Measurements from ENCODE around the gene PIP5K1C. TPM values are rescaled to one million over a fixed set of nuclear protein-coding genes. Genes with fewer than 3 reads are reported as not detected.
A peak's percentile ranks its signal among the peaks of the same experiment; 100 is the strongest.

PIP5K1C gene
- total and polyA plus RNA-seq, 2 donors (not counting 1 experiment from before 2014, with no cell fraction given) = 10.4 to 46.7 TPM

- H3K4me1 Mint-ChIP-seq = peaks cover 27% of the 10 kb centered on the region
- peaks cover 34% of the 10 kb centered on the region for H4K20me1 ChIP-seq (ENCODE audit: control insufficient read depth, insufficient read depth, low read length, poor library complexity, severe bottlenecking)
- H3K27me3 Mint-ChIP-seq = peaks cover 4% of the 10 kb centered on the region
- no peaks in the 10 kb centered on the region for H3K27me3 ChIP-seq (replicated peaks in 1 of 4; ENCODE audit: control extremely low read depth in 1 of 4, control insufficient read depth in 3 of 4, insufficient read depth in 4 of 4, low read length in 3 of 4)
- H3K9me3 Mint-ChIP-seq (ENCODE audit: insufficient read depth) = no peaks in the 10 kb centered on the region
- CTCF ChIA-PET = interaction anchor here (0.6 to 11.3 kb wide), 5 partner anchors 12 to 464 kb away, joined by 3 to 110 read pairs (median 10); partner anchors contain the start of gene MRPL54
- POLR2A ChIA-PET = interaction anchor here (0.7 kb wide), 1 partner anchor 17 kb away, joined by 3 read pairs; no protein-coding TSS in a partner anchor
- H3K79me2 ChIP-seq (ENCODE audit: control insufficient read depth, insufficient read depth, low read length) = peaks cover 44% of the 10 kb centered on the region
- H3K4me2 ChIP-seq (replicated peaks; ENCODE audit: low read depth, low read length, poor library complexity, severe bottlenecking) = no peak overlapping the region
- H3K4me1 ChIP-seq (ENCODE audit: control insufficient read depth in 2 of 2, insufficient read depth in 2 of 2, low read length in 2 of 2) = peaks cover 16 to 23% of the 10 kb centered on the region in 2 donors
- H3K4me3 Mint-ChIP-seq = peak overlapping the region; percentile 78
- H3K9ac ChIP-seq (ENCODE audit: low read length) = no peak overlapping the region
- no peak for DNase-seq
- H2AFZ ChIP-seq (ENCODE audit: insufficient read depth, low read depth, low read length, poor library complexity, severe bottlenecking) = peak overlapping the region; percentile 44
- H3K36me3 ChIP-seq (replicated peaks in 1 of 2; ENCODE audit: control extremely low read depth in 1 of 2, control insufficient read depth in 1 of 2, extremely low read depth in 1 of 2, insufficient read depth in 2 of 2, low read length in 1 of 2) = no peaks in the 10 kb centered on the region
- H3K27ac ChIP-seq (ENCODE audit: low read length in 2 of 2) = no peak overlapping the region
- TF ChIP-seq EZH2 (IDR thresholded peaks at IDR 0.05; ENCODE audit: borderline replicate concordance, insufficient read depth, low read depth, low read length, poor library complexity, severe bottlenecking) = no peak
- no peak for TF ChIP-seq CTCF (IDR thresholded peaks at IDR 0.05)
- intact Hi-C loops (cut with micrococcal nuclease) = no loop called here
- H3K4me3 ChIP-seq (ENCODE audit: control extremely low read depth in 1 of 5, extremely low read depth in 1 of 5, insufficient read depth in 1 of 5, low read depth in 2 of 5, low read length in 4 of 5) = no peak overlapping the region
- no peak for ATAC-seq (ENCODE audit: low read depth)
- H3K9me3 ChIP-seq (ENCODE audit: control extremely low read depth in 1 of 3, control insufficient read depth in 2 of 3, insufficient read depth in 1 of 3, low read length in 2 of 3) = no peaks in the 10 kb centered on the region
- no peak overlapping the region for H3K27ac Mint-ChIP-seq
- WGBS (ENCODE audit: insufficient coverage) = 23% methylated on average over 1 of the region's 1 CpG
Measured at GRCh38 chr19:3701200-3701599, 932 bp upstream of the PIP5K1C start.

- Mint-ChIP-seq H3K4me3 (peak overlapping the region; percentile 91), H3K27ac (peak overlapping the region; percentile 80), H3K4me1 (peaks cover 28% of the 10 kb centered on the region), H3K9me3 (ENCODE audit: insufficient read depth) (no peaks in the 10 kb centered on the region), H3K27me3 (no peaks in the 10 kb centered on the region)
- CTCF ChIA-PET = interaction anchor here (0.9 to 11.3 kb wide), 6 partner anchors 10 to 63 kb away, joined by 3 to 110 read pairs (median 8); partner anchors contain the start of gene MRPL54
- Histone ChIP-seq H3K79me2 (ENCODE audit: control insufficient read depth, insufficient read depth, low read length) (peaks cover 58% of the 10 kb centered on the region), H3K9me3 (ENCODE audit: control extremely low read depth in 1 of 3, control insufficient read depth in 2 of 3, insufficient read depth in 1 of 3, low read length in 2 of 3) (no peaks in the 10 kb centered on the region), H3K27ac (ENCODE audit: low read length in 2 of 2) (peak overlapping the region in 1 of 2 donors; percentile 42), H3K27me3 (replicated peaks in 1 of 4; ENCODE audit: control extremely low read depth in 1 of 4, control insufficient read depth in 3 of 4, insufficient read depth in 4 of 4, low read length in 3 of 4) (no peaks in the 10 kb centered on the region), H3K4me2 (replicated peaks; ENCODE audit: low read depth, low read length, poor library complexity, severe bottlenecking) (peak overlapping the region; percentile 93), H3K4me1 (ENCODE audit: control insufficient read depth in 2 of 2, insufficient read depth in 2 of 2, low read length in 2 of 2) (peaks cover 16 to 23% of the 10 kb centered on the region in 2 donors), H3K36me3 (replicated peaks in 1 of 2; ENCODE audit: control extremely low read depth in 1 of 2, control insufficient read depth in 1 of 2, extremely low read depth in 1 of 2, insufficient read depth in 2 of 2, low read length in 1 of 2) (no peaks in the 10 kb centered on the region), H3K9ac (ENCODE audit: low read length) (peak overlapping the region; percentile 74), H2AFZ (ENCODE audit: insufficient read depth, low read depth, low read length, poor library complexity, severe bottlenecking) (peak overlapping the region; percentile 65), H4K20me1 (ENCODE audit: control insufficient read depth, insufficient read depth, low read length, poor library complexity, severe bottlenecking) (peaks cover 48% of the 10 kb centered on the region), H3K4me3 (ENCODE audit: control extremely low read depth in 1 of 5, extremely low read depth in 1 of 5, insufficient read depth in 1 of 5, low read depth in 2 of 5, low read length in 4 of 5) (peak overlapping the region; percentile 41 to 72 (median 70))
- DNase-seq = peak; percentile 45
- TF ChIP-seq EZH2 (IDR thresholded peaks at IDR 0.05; ENCODE audit: borderline replicate concordance, insufficient read depth, low read depth, low read length, poor library complexity, severe bottlenecking) = no peak
- TF ChIP-seq CTCF (IDR thresholded peaks at IDR 0.05) = no peak
- POLR2A ChIA-PET = interaction anchor here (1.6 to 2.9 kb wide), 2 partner anchors 9 to 12 kb away, joined by 5 to 19 read pairs; no protein-coding TSS in a partner anchor
- intact Hi-C loops (cut with micrococcal nuclease) = loop anchor here (1.0 kb wide), 3 partner anchors 11 to 146 kb away; no protein-coding TSS in a partner anchor
- under 1% methylated on average over 33 of the region's 43 CpGs for WGBS (ENCODE audit: insufficient coverage)
- no peak for ATAC-seq (ENCODE audit: low read depth)
Measured at GRCh38 chr19:3699741-3700241, 477 bp downstream of the PIP5K1C start.

Measured in B cell (primary cell).